ENCODE measurements around the gene MAML3.
A peak's percentile ranks its signal among the peaks of the same experiment; 100 is the strongest.

The MAML3 gene

GRCh38 chr4:139987502-139987850, 166.5 kb downstream of the MAML3 start:
- DNase-seq: no peak

- peak; percentile 68 for DNase-seq
These were observed 167.1 kb downstream of the MAML3 start for GRCh38 chr4:139986689-139987501.

GRCh38 chr4:139986106-139986505, 167.9 kb downstream of the MAML3 start:
- DNase-seq: peak; percentile 69

GRCh38 chr4:139985401-139985800, 168.6 kb downstream of the MAML3 start:
- DNase-seq: no peak

- no peak for DNase-seq
These were observed 169.5 kb downstream of the MAML3 start for GRCh38 chr4:139984471-139984870.

GRCh38 chr4:139978692-139979091, 175.3 kb downstream of the MAML3 start:
- no peak for DNase-seq

GRCh38 chr4:139977838-139978609, 176.0 kb downstream of the MAML3 start:
- DNase-seq: no peak

- DNase-seq: no peak
These were observed 178.1 kb downstream of the MAML3 start for GRCh38 chr4:139975830-139976272.

- no peak for DNase-seq
These were observed 180.4 kb downstream of the MAML3 start for GRCh38 chr4:139973616-139974015.

- no peak for DNase-seq
These were observed 181.0 kb downstream of the MAML3 start for GRCh38 chr4:139973015-139973414.

GRCh38 chr4:139972305-139972704, 181.7 kb downstream of the MAML3 start:
- DNase-seq: no peak

GRCh38 chr4:139971111-139971510, 182.9 kb downstream of the MAML3 start:
- DNase-seq: no peak

GRCh38 chr4:139969635-139970266, 184.2 kb downstream of the MAML3 start:
- no peak for DNase-seq

- no peak for DNase-seq
These were observed 185.2 kb downstream of the MAML3 start for GRCh38 chr4:139968831-139969230.

GRCh38 chr4:139966383-139966782, 187.6 kb downstream of the MAML3 start:
- no peak for DNase-seq

- DNase-seq: no peak
These were observed 188.2 kb downstream of the MAML3 start for GRCh38 chr4:139965789-139966188.

- DNase-seq: no peak
These were observed 190.3 kb downstream of the MAML3 start for GRCh38 chr4:139963708-139964107.

GRCh38 chr4:139962130-139962684, 191.8 kb downstream of the MAML3 start:
- DNase-seq: peak; percentile 78

- no peak for DNase-seq
These were observed 192.5 kb downstream of the MAML3 start for GRCh38 chr4:139961344-139961946.

GRCh38 chr4:139959396-139959795, 194.6 kb downstream of the MAML3 start:
- DNase-seq: no peak

GRCh38 chr4:139958739-139959098, 195.3 kb downstream of the MAML3 start:
- peak; percentile 56 for DNase-seq

- no peak for DNase-seq
These were observed 195.8 kb downstream of the MAML3 start for GRCh38 chr4:139957986-139958738.

Data from NCI-H146 (cell line).